Measurements from ENCODE around the gene SLC12A6. TPM values are rescaled to one million over a fixed set of nuclear protein-coding genes. Genes with fewer than 3 reads are reported as not detected.
A peak's percentile ranks its signal among the peaks of the same experiment; 100 is the strongest.

The SLC12A6 gene
- total RNA-seq, 2 experiments from 2014 or later = 58.5 to 58.7 TPM

DNA sequence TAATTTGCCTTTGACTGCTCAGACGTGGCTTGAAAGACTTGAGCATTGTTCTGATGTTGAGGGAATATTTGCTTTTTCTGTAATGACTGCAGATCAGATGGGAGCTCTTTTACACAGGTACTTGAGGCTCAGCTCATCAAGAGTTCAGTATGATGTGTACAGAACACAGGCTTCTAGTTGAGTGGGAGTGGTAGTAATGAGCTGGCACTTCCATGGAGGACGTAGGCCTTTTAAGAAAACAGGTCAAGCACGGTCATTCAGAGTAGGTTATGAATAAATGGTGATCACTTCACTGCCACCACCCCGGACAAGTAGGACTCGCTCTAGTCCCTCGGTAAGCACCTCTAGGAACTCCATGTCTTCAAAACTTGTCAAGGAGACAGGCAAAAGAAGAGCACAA, 104.0 kb downstream of the SLC12A6 start:
- TF ChIP-seq, protein P1, sequence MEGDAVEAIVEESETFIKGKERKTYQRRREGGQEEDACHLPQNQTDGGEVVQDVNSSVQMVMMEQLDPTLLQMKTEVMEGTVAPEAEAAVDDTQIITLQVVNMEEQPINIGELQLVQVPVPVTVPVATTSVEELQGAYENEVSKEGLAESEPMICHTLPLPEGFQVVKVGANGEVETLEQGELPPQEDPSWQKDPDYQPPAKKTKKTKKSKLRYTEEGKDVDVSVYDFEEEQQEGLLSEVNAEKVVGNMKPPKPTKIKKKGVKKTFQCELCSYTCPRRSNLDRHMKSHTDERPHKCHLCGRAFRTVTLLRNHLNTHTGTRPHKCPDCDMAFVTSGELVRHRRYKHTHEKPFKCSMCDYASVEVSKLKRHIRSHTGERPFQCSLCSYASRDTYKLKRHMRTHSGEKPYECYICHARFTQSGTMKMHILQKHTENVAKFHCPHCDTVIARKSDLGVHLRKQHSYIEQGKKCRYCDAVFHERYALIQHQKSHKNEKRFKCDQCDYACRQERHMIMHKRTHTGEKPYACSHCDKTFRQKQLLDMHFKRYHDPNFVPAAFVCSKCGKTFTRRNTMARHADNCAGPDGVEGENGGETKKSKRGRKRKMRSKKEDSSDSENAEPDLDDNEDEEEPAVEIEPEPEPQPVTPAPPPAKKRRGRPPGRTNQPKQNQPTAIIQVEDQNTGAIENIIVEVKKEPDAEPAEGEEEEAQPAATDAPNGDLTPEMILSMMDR (IDR thresholded peaks at IDR 0.05) = no peak
- ChIA-PET POLR2A (interaction anchor here (0.6 to 1.9 kb wide), 3 partner anchors 9 to 263 kb away, joined by 4 to 7 read pairs (median 4); partner anchors contain the start of genes EMC4, EMC7 and PGBD4), CTCF (interaction anchor here (1.0 to 2.2 kb wide), 2 partner anchors 24 to 134 kb away, joined by 4 to 7 read pairs; partner anchors contain the start of genes KATNBL1 and LPCAT4)
- Histone ChIP-seq H3K27ac (ENCODE audit: low read depth in 1 of 2, low read length in 2 of 2) (no peak overlapping the region), H3K4me1 (ENCODE audit: insufficient read depth, low read length) (no peaks in the 10 kb centered on the region), H3K9me3 (ENCODE audit: control insufficient read depth in 1 of 2, insufficient read depth in 1 of 2, low read length in 2 of 2) (no peaks in the 10 kb centered on the region), H3K4me3 (ENCODE audit: low read length) (no peak overlapping the region), H3K36me3 (ENCODE audit: insufficient read depth, low read length) (peaks cover 69% of the 10 kb centered on the region), H3K27me3 (ENCODE audit: control insufficient read depth in 1 of 2, insufficient read depth in 2 of 2, low read length in 2 of 2) (no peaks in the 10 kb centered on the region)
- no peak for DNase-seq
- H3K27me3 Mint-ChIP-seq = no peaks in the 10 kb centered on the region
- H3K4me3 Mint-ChIP-seq = no peak overlapping the region
- peaks cover 84% of the 10 kb centered on the region for H3K36me3 Mint-ChIP-seq (ENCODE audit: low read depth)
- no peaks in the 10 kb centered on the region for H3K4me1 Mint-ChIP-seq (ENCODE audit: low read depth)
- intact Hi-C loops (cut with DNase I, micrococcal nuclease) = loop anchor here in 1 of 2 experiments (5.0 kb wide), 1 partner anchor 754 kb away; the partner anchor contains the start of gene ZNF770
- no peak for ATAC-seq (ENCODE audit: poor library complexity)
- H3K9me3 Mint-ChIP-seq = no peaks in the 10 kb centered on the region
- H3K27ac Mint-ChIP-seq = no peak overlapping the region

DNA sequence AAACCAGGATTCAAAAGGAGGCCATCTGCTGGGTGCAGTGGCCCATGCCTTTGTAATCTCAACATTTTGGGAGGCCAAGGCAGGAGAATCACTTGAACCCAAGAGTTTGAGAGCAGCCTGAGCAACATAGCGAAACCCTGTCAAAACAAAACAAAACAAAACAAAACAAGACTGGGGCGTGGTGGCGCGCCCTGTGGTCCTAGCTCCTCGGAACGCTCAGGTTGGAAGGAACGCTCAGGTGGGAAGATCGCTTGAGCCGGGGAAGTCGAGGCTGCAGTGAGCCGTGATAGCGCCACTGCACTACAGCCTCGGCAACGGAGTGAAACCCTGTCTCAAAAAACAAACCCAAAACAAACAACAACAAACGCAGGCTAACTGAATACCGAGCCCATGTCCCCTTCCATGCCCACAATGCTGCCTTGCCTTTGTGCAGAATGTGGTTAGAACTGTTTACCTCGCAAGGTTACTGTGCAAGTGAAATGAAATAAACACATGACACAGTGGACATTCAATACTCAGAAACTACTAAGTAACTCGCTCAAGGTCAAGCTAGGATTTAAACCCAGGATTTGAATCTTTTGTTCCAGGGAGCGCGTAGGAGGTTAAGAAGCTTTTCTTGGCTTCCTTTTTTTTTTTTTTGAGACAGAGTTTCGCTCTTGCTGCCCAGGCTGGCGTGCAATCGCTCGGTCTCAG, 113.5 kb downstream of the SLC12A6 start:
- H3K9me3 ChIP-seq (ENCODE audit: control insufficient read depth in 1 of 2, insufficient read depth in 1 of 2, low read length in 2 of 2) = no peaks in the 10 kb centered on the region
- H3K4me3 ChIP-seq (ENCODE audit: low read length) = peak overlapping the region; percentile 68
- Mint-ChIP-seq H3K36me3 (ENCODE audit: low read depth) (peaks cover 37% of the 10 kb centered on the region), H3K4me1 (ENCODE audit: low read depth) (peaks cover 23% of the 10 kb centered on the region), H3K4me3 (peak overlapping the region; percentile 97), H3K9me3 (no peaks in the 10 kb centered on the region), H3K27ac (peak overlapping the region; percentile 99), H3K27me3 (peaks cover 5% of the 10 kb centered on the region)
- intact Hi-C loops (cut with DNase I, micrococcal nuclease) = loop anchor here in 1 of 2 experiments (1.0 to 10.0 kb wide), 3 partner anchors 14 to 211 kb away; partner anchors contain the start of genes EMC7, GOLGA8A and KATNBL1
- no peaks in the 10 kb centered on the region for H3K27me3 ChIP-seq (ENCODE audit: control insufficient read depth in 1 of 2, insufficient read depth in 2 of 2, low read length in 2 of 2)
- peaks cover 13% of the 10 kb centered on the region for H3K36me3 ChIP-seq (ENCODE audit: insufficient read depth, low read length)
- POLR2A ChIA-PET = interaction anchor here (0.6 to 2.7 kb wide), 6 partner anchors 14 to 144 kb away, joined by 3 to 38 read pairs (median 6); partner anchors contain the start of genes EMC7, KATNBL1, LPCAT4 and PGBD4
- no peak for ATAC-seq (ENCODE audit: poor library complexity)
- peaks cover 20% of the 10 kb centered on the region for H3K4me1 ChIP-seq (ENCODE audit: insufficient read depth, low read length)
- TF ChIP-seq, protein P1 (IDR thresholded peaks at IDR 0.05) = no peak
- H3K27ac ChIP-seq (ENCODE audit: low read depth in 1 of 2, low read length in 2 of 2) = peak overlapping the region in 1 of 2 donors; percentile 81
- CTCF ChIA-PET = interaction anchor here (1.0 to 3.3 kb wide), 6 partner anchors 14 to 163 kb away, joined by 3 to 18 read pairs (median 6); partner anchors contain the start of genes KATNBL1, LPCAT4, NOP10 and NUTM1
- DNase-seq = peak in 2 of 14 experiments; percentile 6 to 21

DNA sequence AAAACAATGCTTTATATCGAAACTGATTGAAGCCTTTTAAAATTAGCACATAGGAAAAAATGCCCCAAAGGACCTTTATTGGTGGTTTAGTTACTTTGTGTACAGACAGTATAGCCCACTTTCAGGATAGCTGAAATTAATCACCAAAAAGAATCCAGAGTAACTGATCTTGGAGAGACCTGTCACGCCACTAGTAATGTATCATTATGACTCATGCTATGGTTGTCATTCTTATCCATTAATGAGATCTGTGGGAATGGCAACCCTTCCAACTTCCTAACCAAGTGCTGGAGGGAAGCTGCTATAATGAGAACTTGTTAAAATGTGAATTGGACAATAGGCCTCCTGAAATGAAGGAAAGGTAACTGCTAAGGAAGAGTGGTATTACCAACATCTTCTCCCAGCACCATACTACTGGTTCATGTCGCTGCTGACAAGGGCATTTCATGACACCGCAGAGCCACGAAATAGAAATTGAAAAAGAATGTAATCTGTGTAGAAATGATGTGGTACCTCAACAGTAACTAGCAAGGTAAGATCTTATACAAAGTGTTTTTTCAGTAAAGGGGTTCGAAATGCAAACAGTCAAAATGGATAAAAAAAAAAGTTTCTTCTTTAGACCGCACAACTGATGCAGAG, 119.9 kb downstream of the SLC12A6 start:
- Mint-ChIP-seq H3K27ac (no peak overlapping the region), H3K36me3 (ENCODE audit: low read depth) (no peaks in the 10 kb centered on the region), H3K4me1 (ENCODE audit: low read depth) (no peaks in the 10 kb centered on the region), H3K4me3 (no peak overlapping the region), H3K27me3 (peaks cover 4% of the 10 kb centered on the region), H3K9me3 (no peaks in the 10 kb centered on the region)
- POLR2A ChIA-PET = no interaction called here
- Histone ChIP-seq H3K4me3 (ENCODE audit: low read length) (no peak overlapping the region), H3K36me3 (ENCODE audit: insufficient read depth, low read length) (no peaks in the 10 kb centered on the region), H3K27me3 (ENCODE audit: control insufficient read depth in 1 of 2, insufficient read depth in 2 of 2, low read length in 2 of 2) (no peaks in the 10 kb centered on the region), H3K27ac (ENCODE audit: low read depth in 1 of 2, low read length in 2 of 2) (no peak overlapping the region), H3K4me1 (ENCODE audit: insufficient read depth, low read length) (no peaks in the 10 kb centered on the region), H3K9me3 (ENCODE audit: control insufficient read depth in 1 of 2, insufficient read depth in 1 of 2, low read length in 2 of 2) (no peaks in the 10 kb centered on the region)
- CTCF ChIA-PET = no interaction called here
- TF ChIP-seq, protein P1 (IDR thresholded peaks at IDR 0.05) = no peak
- intact Hi-C loops (cut with DNase I, micrococcal nuclease) = no loop called here
- DNase-seq = no peak
- ATAC-seq (ENCODE audit: poor library complexity) = no peak
